ENCODE measurements around the gene PARP14.

DNA sequence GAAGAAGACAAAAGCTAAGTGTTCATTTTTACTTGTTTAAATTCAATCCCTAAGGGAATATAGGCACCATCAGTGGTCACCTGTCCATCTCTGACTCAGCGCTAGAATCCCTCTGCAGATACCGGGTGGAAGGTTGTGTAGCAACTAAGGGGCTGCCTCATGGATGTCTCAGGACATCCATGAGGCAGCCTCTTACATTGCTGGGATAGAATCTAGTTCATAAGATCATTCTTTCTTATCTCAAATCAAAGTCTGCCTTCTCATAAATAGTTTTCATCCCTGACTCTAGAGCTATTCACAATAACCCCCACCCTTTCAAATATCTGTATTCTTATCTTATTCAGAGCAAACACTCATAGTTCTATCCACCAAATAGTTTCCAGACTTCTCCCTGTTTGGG is 74.9 kb downstream of the PARP14 start:
- TF ChIP-seq, protein P1, sequence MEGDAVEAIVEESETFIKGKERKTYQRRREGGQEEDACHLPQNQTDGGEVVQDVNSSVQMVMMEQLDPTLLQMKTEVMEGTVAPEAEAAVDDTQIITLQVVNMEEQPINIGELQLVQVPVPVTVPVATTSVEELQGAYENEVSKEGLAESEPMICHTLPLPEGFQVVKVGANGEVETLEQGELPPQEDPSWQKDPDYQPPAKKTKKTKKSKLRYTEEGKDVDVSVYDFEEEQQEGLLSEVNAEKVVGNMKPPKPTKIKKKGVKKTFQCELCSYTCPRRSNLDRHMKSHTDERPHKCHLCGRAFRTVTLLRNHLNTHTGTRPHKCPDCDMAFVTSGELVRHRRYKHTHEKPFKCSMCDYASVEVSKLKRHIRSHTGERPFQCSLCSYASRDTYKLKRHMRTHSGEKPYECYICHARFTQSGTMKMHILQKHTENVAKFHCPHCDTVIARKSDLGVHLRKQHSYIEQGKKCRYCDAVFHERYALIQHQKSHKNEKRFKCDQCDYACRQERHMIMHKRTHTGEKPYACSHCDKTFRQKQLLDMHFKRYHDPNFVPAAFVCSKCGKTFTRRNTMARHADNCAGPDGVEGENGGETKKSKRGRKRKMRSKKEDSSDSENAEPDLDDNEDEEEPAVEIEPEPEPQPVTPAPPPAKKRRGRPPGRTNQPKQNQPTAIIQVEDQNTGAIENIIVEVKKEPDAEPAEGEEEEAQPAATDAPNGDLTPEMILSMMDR (conservative IDR thresholded peaks at IDR 0.05; ENCODE audit: low read depth, low read length): no peak
- no peak for TF ChIP-seq EZH2phosphoT487 (IDR thresholded peaks at IDR 0.05; ENCODE audit: borderline replicate concordance, low read length)
